C4-2B (cell line): ENCODE measurements around the gene PXT1.
"Not testable (repeated sequence)": the region's sequence is repeated elsewhere in the genome, so short reads cannot be mapped to it uniquely, and the experiment has no call there.

ENCODE experiments used
- H3K27ac ChIP-seq: fragments of 450-650 bp; 2 replicates; pipeline ENCODE4 v1.5.1; 2017
- CTCF ChIP-seq: fragments of 450-650 bp; conservative IDR thresholded peaks from 2 replicates; pipeline ENCODE4 v1.5.1; 2017; ENCODE audit warnings: mild to moderate bottlenecking
- ZFX ChIP-seq: fragments of 450-650 bp; IDR thresholded peaks from 2 replicates; pipeline ENCODE4 v1.6.1; 2017

Gene PXT1

GRCh38 chr6:36413489-36414480 is 28.9 kb downstream of the PXT1 start:
- no peak overlapping the region for H3K27ac ChIP-seq
- TF ChIP-seq ZFX = no peak
- no peak for TF ChIP-seq CTCF

GRCh38 chr6:36409718-36410117 is 32.9 kb downstream of the PXT1 start:
- H3K27ac ChIP-seq = not testable (repeated sequence)

- H3K27ac ChIP-seq = no peak overlapping the region
- TF ChIP-seq CTCF = no peak
- no peak for TF ChIP-seq ZFX
Observed at GRCh38 chr6:36404164-36404563, 38.5 kb downstream of the PXT1 start.

GRCh38 chr6:36402481-36402880 is 40.2 kb downstream of the PXT1 start:
- no peak overlapping the region for H3K27ac ChIP-seq
- TF ChIP-seq CTCF (no peak), ZFX (no peak)

- H3K27ac ChIP-seq = no peak overlapping the region
- no peak for TF ChIP-seq CTCF
- TF ChIP-seq ZFX = no peak
Observed at GRCh38 chr6:36399970-36400369, 42.7 kb downstream of the PXT1 start.

GRCh38 chr6:36392621-36393020 is 50.0 kb downstream of the PXT1 start:
- TF ChIP-seq CTCF = no peak
- no peak for TF ChIP-seq ZFX

GRCh38 chr6:36389353-36389752 is 53.3 kb downstream of the PXT1 start:
- TF ChIP-seq CTCF = no peak
- TF ChIP-seq ZFX = no peak
- no peak overlapping the region for H3K27ac ChIP-seq

More at GRCh38 chr6:36392621-36393020, 50.0 kb downstream of the PXT1 start:
- H3K27ac ChIP-seq = no peak overlapping the region
